Measurements from ENCODE around the gene GPR65. TPM values are rescaled to one million over a fixed set of nuclear protein-coding genes. Genes with fewer than 3 reads are reported as not detected.
"Not testable (repeated sequence)": the region's sequence is repeated elsewhere in the genome, so short reads cannot be mapped to it uniquely, and the experiment has no call there.

Gene GPR65
- polyA plus RNA-seq, 1 donor from 2014 or later, result 12.1 TPM

GRCh38 chr14:88012495-88012894, 7.6 kb downstream of the GPR65 start:
- H3K9me3 Mint-ChIP-seq, result no peaks in the 10 kb centered on the region
- peak overlapping the region in 1 of 4 donors; percentile 4 for H3K4me3 Mint-ChIP-seq
- H3K27me3 Mint-ChIP-seq, result no peaks in the 10 kb centered on the region
- peaks cover 24 to 35% (median 32%) of the 10 kb centered on the region in 3 donors for H3K4me1 Mint-ChIP-seq
- peaks cover 5% of the 10 kb centered on the region for H3K36me3 Mint-ChIP-seq
- H3K27ac Mint-ChIP-seq, result no peak overlapping the region

GRCh38 chr14:88013750-88014349, 8.9 kb downstream of the GPR65 start:
- H3K4me3 Mint-ChIP-seq, result no peak overlapping the region
- no peaks in the 10 kb centered on the region for H3K27me3 Mint-ChIP-seq
- peak overlapping the region in 2 of 3 donors; percentile 6 to 94 for H3K27ac Mint-ChIP-seq
- H3K9me3 Mint-ChIP-seq, result no peaks in the 10 kb centered on the region
- peaks cover 19 to 24% (median 24%) of the 10 kb centered on the region in 3 donors for H3K4me1 Mint-ChIP-seq
- H3K36me3 Mint-ChIP-seq, result peaks cover 5% of the 10 kb centered on the region

- Mint-ChIP-seq H3K4me1 (peaks cover 8 to 12% (median 10%) of the 10 kb centered on the region in 3 donors), H3K27ac (no peak overlapping the region), H3K27me3 (no peaks in the 10 kb centered on the region), H3K36me3 (peaks cover 10% of the 10 kb centered on the region), H3K4me3 (no peak overlapping the region), H3K9me3 (no peaks in the 10 kb centered on the region)
Measured at GRCh38 chr14:88016768-88017167, 11.8 kb downstream of the GPR65 start.

GRCh38 chr14:88017535-88017934, 12.6 kb downstream of the GPR65 start:
- Mint-ChIP-seq H3K4me1 (peaks cover 7 to 12% (median 8%) of the 10 kb centered on the region in 3 donors), H3K4me3 (no peak overlapping the region), H3K36me3 (peaks cover 10% of the 10 kb centered on the region), H3K27ac (no peak overlapping the region), H3K9me3 (no peaks in the 10 kb centered on the region), H3K27me3 (no peaks in the 10 kb centered on the region)

GRCh38 chr14:88023658-88024187, 18.8 kb downstream of the GPR65 start:
- Mint-ChIP-seq H3K27ac (peak overlapping the region in 1 of 3 donors; percentile 32), H3K4me3 (no peak overlapping the region), H3K9me3 (no peaks in the 10 kb centered on the region), H3K27me3 (no peaks in the 10 kb centered on the region), H3K4me1 (peaks cover 10 to 22% (median 21%) of the 10 kb centered on the region in 3 donors), H3K36me3 (peaks cover 8% of the 10 kb centered on the region)

GRCh38 chr14:88024252-88025086, 19.5 kb downstream of the GPR65 start:
- H3K4me1 Mint-ChIP-seq, result peaks cover 10 to 22% (median 21%) of the 10 kb centered on the region in 3 donors
- H3K4me3 Mint-ChIP-seq, H3K27me3 Mint-ChIP-seq, H3K36me3 Mint-ChIP-seq, H3K9me3 Mint-ChIP-seq, H3K27ac Mint-ChIP-seq: not testable (repeated sequence)

- Mint-ChIP-seq H3K27ac (no peak overlapping the region), H3K4me3 (no peak overlapping the region), H3K36me3 (no peaks in the 10 kb centered on the region), H3K4me1 (peaks cover 9 to 22% (median 17%) of the 10 kb centered on the region in 3 donors), H3K27me3 (no peaks in the 10 kb centered on the region), H3K9me3 (no peaks in the 10 kb centered on the region)
Measured at GRCh38 chr14:88025313-88025712, 20.4 kb downstream of the GPR65 start.

GRCh38 chr14:88026890-88027289, 22.0 kb downstream of the GPR65 start:
- H3K36me3 Mint-ChIP-seq, result no peaks in the 10 kb centered on the region
- H3K9me3 Mint-ChIP-seq, result no peaks in the 10 kb centered on the region
- peaks cover 10 to 24% (median 17%) of the 10 kb centered on the region in 3 donors for H3K4me1 Mint-ChIP-seq
- H3K27me3 Mint-ChIP-seq, result no peaks in the 10 kb centered on the region
- peak overlapping the region in 2 of 4 donors; percentile 7 to 56 for H3K4me3 Mint-ChIP-seq
- H3K27ac Mint-ChIP-seq, result peak overlapping the region in 1 of 3 donors; percentile 67

GRCh38 chr14:88029500-88029899, 24.6 kb downstream of the GPR65 start:
- no peaks in the 10 kb centered on the region for H3K36me3 Mint-ChIP-seq
- no peak overlapping the region for H3K4me3 Mint-ChIP-seq
- no peaks in the 10 kb centered on the region for H3K9me3 Mint-ChIP-seq
- H3K27me3 Mint-ChIP-seq, result peaks cover 1% of the 10 kb centered on the region
- H3K4me1 Mint-ChIP-seq, result peaks cover 10 to 15% (median 10%) of the 10 kb centered on the region in 3 donors
- H3K27ac Mint-ChIP-seq, result peak overlapping the region in 1 of 3 donors; percentile 25

- Mint-ChIP-seq H3K4me3 (no peak overlapping the region), H3K4me1 (peaks cover 10 to 15% (median 10%) of the 10 kb centered on the region in 3 donors), H3K36me3 (no peaks in the 10 kb centered on the region), H3K9me3 (no peaks in the 10 kb centered on the region), H3K27me3 (peaks cover 1% of the 10 kb centered on the region), H3K27ac (no peak overlapping the region)
Measured at GRCh38 chr14:88030079-88030478, 25.1 kb downstream of the GPR65 start.

- peaks cover 1% of the 10 kb centered on the region for H3K27me3 Mint-ChIP-seq
- no peak overlapping the region for H3K4me3 Mint-ChIP-seq
- H3K9me3 Mint-ChIP-seq, result no peaks in the 10 kb centered on the region
- no peak overlapping the region for H3K27ac Mint-ChIP-seq
- peaks cover 10 to 15% (median 10%) of the 10 kb centered on the region in 3 donors for H3K4me1 Mint-ChIP-seq
- no peaks in the 10 kb centered on the region for H3K36me3 Mint-ChIP-seq
Measured at GRCh38 chr14:88030892-88031291, 26.0 kb downstream of the GPR65 start.

- H3K4me1 Mint-ChIP-seq, result peaks cover 1 to 6% (median 4%) of the 10 kb centered on the region in 3 donors
- H3K27me3 Mint-ChIP-seq, result peaks cover 1% of the 10 kb centered on the region
- H3K4me3 Mint-ChIP-seq, result no peak overlapping the region
- no peaks in the 10 kb centered on the region for H3K9me3 Mint-ChIP-seq
- no peaks in the 10 kb centered on the region for H3K36me3 Mint-ChIP-seq
- no peak overlapping the region for H3K27ac Mint-ChIP-seq
Measured at GRCh38 chr14:88032373-88032772, 27.4 kb downstream of the GPR65 start.

- H3K4me1 Mint-ChIP-seq, result peaks cover 0 to 6% (median 4%) of the 10 kb centered on the region in 3 donors
- H3K27ac Mint-ChIP-seq, result no peak overlapping the region
- no peak overlapping the region for H3K4me3 Mint-ChIP-seq
- peaks cover 3% of the 10 kb centered on the region for H3K27me3 Mint-ChIP-seq
- H3K36me3 Mint-ChIP-seq, result no peaks in the 10 kb centered on the region
- H3K9me3 Mint-ChIP-seq, result no peaks in the 10 kb centered on the region
Measured at GRCh38 chr14:88034076-88034475, 29.1 kb downstream of the GPR65 start.

GRCh38 chr14:88036422-88036821, 31.5 kb downstream of the GPR65 start:
- H3K4me3 Mint-ChIP-seq, result no peak overlapping the region
- H3K36me3 Mint-ChIP-seq, result no peaks in the 10 kb centered on the region
- peaks cover 3% of the 10 kb centered on the region for H3K27me3 Mint-ChIP-seq
- no peaks in the 10 kb centered on the region for H3K9me3 Mint-ChIP-seq
- H3K4me1 Mint-ChIP-seq, result no peaks in the 10 kb centered on the region
- H3K27ac Mint-ChIP-seq, result no peak overlapping the region

- Mint-ChIP-seq H3K27me3 (peaks cover 3% of the 10 kb centered on the region), H3K36me3 (no peaks in the 10 kb centered on the region), H3K4me3 (no peak overlapping the region), H3K9me3 (no peaks in the 10 kb centered on the region), H3K4me1 (no peaks in the 10 kb centered on the region), H3K27ac (no peak overlapping the region)
Measured at GRCh38 chr14:88037325-88037724, 32.4 kb downstream of the GPR65 start.
